ENCODE data around the gene THNSL1. TPM values are rescaled to one million over a fixed set of nuclear protein-coding genes. Genes with fewer than 3 reads are reported as not detected.

The THNSL1 gene
- total and polyA plus RNA-seq, 2 of the 13 experiments (the other 11 are each of a cell fraction or from before 2014, with no cell fraction given): 1.3 to 3.8 TPM

DNA sequence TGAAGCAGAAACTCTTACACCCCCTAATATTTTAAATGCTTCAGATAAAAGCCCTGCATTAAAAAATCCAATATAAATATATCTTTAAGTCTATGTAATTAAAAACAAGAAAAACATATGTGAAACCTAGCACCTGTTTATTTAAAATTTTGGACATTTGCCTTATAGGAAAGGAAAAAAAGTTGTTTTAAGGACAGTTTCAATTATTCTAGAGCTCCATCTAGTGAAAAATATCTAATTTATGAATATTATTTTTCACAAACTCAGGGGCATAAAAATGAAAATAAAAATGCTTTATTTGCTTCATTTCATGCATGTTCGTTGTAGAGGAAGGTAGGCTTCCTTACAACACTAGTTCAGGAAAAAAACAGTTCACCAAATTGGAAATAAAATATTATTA, 26.5 kb upstream of the THNSL1 start (continued):
- TF ChIP-seq, protein P1, sequence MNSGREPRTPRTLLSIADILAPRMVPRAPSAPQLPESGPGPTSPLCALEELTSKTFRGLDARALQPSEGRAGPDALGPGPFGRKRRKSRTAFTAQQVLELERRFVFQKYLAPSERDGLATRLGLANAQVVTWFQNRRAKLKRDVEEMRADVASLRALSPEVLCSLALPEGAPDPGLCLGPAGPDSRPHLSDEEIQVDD (CRISPR knock-in tag; IDR thresholded peaks at IDR 0.05; ENCODE audit: borderline replicate concordance): no peak

DNA sequence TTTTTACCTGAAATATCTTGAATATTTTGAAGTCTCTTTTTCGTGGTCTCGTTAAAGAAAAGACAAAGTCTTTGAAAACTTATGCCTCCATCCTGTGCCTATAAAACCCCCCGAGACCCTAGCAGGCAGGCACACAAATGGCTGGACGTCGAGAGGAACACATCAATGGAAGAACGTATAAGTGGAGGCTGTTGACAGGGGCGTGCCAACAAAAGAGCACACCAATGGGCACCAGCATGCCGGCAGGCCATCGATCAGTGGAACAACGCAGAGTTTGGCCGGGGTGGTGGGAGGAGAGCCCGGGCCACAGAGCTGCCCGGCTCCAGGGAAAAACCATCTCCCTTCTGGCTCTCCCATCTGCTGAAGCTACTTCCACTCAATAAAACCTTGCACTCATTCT, 25.1 kb upstream of the THNSL1 start:
- CTCF ChIA-PET (ENCODE audit: low intra/inter-chr PET ratio, low total read pairs): no interaction called here
- 56% methylated on average over 8 of the region's 13 CpGs for WGBS (ENCODE audit: low lambda C conversion rate)

More for the DNA sequence above, 25.1 kb upstream of the THNSL1 start:
- no peaks in the 10 kb centered on the region for H3K79me2 ChIP-seq (ENCODE audit: insufficient read depth, low read length)
- H3K4me2 ChIP-seq (ENCODE audit: low read depth, low read length): no peak overlapping the region
- no peak for TF ChIP-seq ZNF20 (CRISPR knock-in tag; IDR thresholded peaks at IDR 0.05)
- no peak for TF ChIP-seq PPARG (CRISPR knock-in tag; conservative IDR thresholded peaks at IDR 0.05)
- TF ChIP-seq ZNF550 (CRISPR knock-in tag; IDR thresholded peaks at IDR 0.05; ENCODE audit: borderline replicate concordance): no peak
- TF ChIP-seq IKZF1 (IDR thresholded peaks at IDR 0.05): no peak
- TF ChIP-seq ZFX (CRISPR knock-in tag; IDR thresholded peaks at IDR 0.05; ENCODE audit: low read depth): no peak
- TF ChIP-seq, protein P2, sequence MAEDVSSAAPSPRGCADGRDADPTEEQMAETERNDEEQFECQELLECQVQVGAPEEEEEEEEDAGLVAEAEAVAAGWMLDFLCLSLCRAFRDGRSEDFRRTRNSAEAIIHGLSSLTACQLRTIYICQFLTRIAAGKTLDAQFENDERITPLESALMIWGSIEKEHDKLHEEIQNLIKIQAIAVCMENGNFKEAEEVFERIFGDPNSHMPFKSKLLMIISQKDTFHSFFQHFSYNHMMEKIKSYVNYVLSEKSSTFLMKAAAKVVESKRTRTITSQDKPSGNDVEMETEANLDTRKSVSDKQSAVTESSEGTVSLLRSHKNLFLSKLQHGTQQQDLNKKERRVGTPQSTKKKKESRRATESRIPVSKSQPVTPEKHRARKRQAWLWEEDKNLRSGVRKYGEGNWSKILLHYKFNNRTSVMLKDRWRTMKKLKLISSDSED (CRISPR knock-in tag; IDR thresholded peaks at IDR 0.05): no peak
- TF ChIP-seq, protein P3, sequence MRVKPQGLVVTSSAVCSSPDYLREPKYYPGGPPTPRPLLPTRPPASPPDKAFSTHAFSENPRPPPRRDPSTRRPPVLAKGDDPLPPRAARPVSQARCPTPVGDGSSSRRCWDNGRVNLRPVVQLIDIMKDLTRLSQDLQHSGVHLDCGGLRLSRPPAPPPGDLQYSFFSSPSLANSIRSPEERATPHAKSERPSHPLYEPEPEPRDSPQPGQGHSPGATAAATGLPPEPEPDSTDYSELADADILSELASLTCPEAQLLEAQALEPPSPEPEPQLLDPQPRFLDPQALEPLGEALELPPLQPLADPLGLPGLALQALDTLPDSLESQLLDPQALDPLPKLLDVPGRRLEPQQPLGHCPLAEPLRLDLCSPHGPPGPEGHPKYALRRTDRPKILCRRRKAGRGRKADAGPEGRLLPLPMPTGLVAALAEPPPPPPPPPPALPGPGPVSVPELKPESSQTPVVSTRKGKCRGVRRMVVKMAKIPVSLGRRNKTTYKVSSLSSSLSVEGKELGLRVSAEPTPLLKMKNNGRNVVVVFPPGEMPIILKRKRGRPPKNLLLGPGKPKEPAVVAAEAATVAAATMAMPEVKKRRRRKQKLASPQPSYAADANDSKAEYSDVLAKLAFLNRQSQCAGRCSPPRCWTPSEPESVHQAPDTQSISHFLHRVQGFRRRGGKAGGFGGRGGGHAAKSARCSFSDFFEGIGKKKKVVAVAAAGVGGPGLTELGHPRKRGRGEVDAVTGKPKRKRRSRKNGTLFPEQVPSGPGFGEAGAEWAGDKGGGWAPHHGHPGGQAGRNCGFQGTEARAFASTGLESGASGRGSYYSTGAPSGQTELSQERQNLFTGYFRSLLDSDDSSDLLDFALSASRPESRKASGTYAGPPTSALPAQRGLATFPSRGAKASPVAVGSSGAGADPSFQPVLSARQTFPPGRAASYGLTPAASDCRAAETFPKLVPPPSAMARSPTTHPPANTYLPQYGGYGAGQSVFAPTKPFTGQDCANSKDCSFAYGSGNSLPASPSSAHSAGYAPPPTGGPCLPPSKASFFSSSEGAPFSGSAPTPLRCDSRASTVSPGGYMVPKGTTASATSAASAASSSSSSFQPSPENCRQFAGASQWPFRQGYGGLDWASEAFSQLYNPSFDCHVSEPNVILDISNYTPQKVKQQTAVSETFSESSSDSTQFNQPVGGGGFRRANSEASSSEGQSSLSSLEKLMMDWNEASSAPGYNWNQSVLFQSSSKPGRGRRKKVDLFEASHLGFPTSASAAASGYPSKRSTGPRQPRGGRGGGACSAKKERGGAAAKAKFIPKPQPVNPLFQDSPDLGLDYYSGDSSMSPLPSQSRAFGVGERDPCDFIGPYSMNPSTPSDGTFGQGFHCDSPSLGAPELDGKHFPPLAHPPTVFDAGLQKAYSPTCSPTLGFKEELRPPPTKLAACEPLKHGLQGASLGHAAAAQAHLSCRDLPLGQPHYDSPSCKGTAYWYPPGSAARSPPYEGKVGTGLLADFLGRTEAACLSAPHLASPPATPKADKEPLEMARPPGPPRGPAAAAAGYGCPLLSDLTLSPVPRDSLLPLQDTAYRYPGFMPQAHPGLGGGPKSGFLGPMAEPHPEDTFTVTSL (CRISPR knock-in tag; IDR thresholded peaks at IDR 0.05; ENCODE audit: borderline replicate concordance): no peak
- TF ChIP-seq MEIS2 (CRISPR knock-in tag; IDR thresholded peaks at IDR 0.05): no peak
- TF ChIP-seq, protein P4, sequence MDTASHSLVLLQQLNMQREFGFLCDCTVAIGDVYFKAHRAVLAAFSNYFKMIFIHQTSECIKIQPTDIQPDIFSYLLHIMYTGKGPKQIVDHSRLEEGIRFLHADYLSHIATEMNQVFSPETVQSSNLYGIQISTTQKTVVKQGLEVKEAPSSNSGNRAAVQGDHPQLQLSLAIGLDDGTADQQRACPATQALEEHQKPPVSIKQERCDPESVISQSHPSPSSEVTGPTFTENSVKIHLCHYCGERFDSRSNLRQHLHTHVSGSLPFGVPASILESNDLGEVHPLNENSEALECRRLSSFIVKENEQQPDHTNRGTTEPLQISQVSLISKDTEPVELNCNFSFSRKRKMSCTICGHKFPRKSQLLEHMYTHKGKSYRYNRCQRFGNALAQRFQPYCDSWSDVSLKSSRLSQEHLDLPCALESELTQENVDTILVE (CRISPR knock-in tag; IDR thresholded peaks at IDR 0.05): no peak
- no peak for TF ChIP-seq JARID2 (CRISPR knock-in tag; IDR thresholded peaks at IDR 0.05; ENCODE audit: insufficient replicate concordance)
- TF ChIP-seq KMT2A (CRISPR knock-in tag; IDR thresholded peaks at IDR 0.05): no peak
- in situ Hi-C loops (cut with HindIII; ENCODE audit: extremely low pct_ligation_motif_present, low pct_unique_long_range_greater_than_20kb) (loop anchor here (25.0 kb wide), 1 partner anchor 354 kb away; no protein-coding TSS in a partner anchor), intact Hi-C loops (cut with micrococcal nuclease; ENCODE audit: unreplicated experiment) (loop anchor here (5.0 kb wide), 1 partner anchor 349 kb away; no protein-coding TSS in a partner anchor)
- peaks cover 0 to 1% of the 10 kb centered on the region in 2 experiments; a peak in 4 of 5 replicates for H3K27me3 ChIP-seq (ENCODE audit: control insufficient read depth in 1 of 2, insufficient read depth in 2 of 2, low read length in 2 of 2)
- no peaks in the 10 kb centered on the region for H3K4me1 ChIP-seq (ENCODE audit: insufficient read depth, low read length)
- DNase-seq (ENCODE audit: low spot score) (no peak), FAIRE-seq (no peak), ATAC-seq (no peak)
- no peaks in the 10 kb centered on the region for H3K9me3 ChIP-seq (ENCODE audit: low read length)
- no peak overlapping the region for H3K9ac ChIP-seq (ENCODE audit: insufficient read depth, low read depth, low read length)
- H3K4me3 ChIP-seq (replicated peaks in 1 of 3; ENCODE audit: insufficient read depth in 1 of 3, low read depth in 2 of 3, low read length in 3 of 3): no peak overlapping the region
- no peak overlapping the region for H2AFZ ChIP-seq (ENCODE audit: low read length)
- H4K20me1 ChIP-seq (ENCODE audit: insufficient read depth, low read length): no peaks in the 10 kb centered on the region
- no peaks in the 10 kb centered on the region for H3K36me3 ChIP-seq (replicated peaks in 1 of 2; ENCODE audit: control insufficient read depth in 1 of 2, insufficient read depth in 2 of 2, low read length in 2 of 2)
- H3K27ac ChIP-seq (ENCODE audit: extremely low read length, insufficient read depth, low read length): no peak overlapping the region
- BruUV-seq (replicated peaks): no TSS peak
- POLR2A ChIA-PET: no interaction called here
